HepG2 (cell line): ENCODE measurements around the gene SLC29A2. TPM values are rescaled to one million over a fixed set of nuclear protein-coding genes. Genes with fewer than 3 reads are reported as not detected.

ENCODE experiments used
- CBX1 ChIP-seq: IDR thresholded peaks from one replicate; pipeline ENCODE4 v1.6.1; 2016; ENCODE audit warnings: antibody characterized with exemption, low read depth
- CEBPB ChIP-seq: IDR thresholded peaks from 2 replicates; pipeline ENCODE4 v1.6.1; 2011; ENCODE audit warnings: low read depth, low read length, improper control_type of control experiment, borderline replicate concordance
- HOXA5 ChIP-seq: sonication (generic); formaldehyde crosslinking; IDR thresholded peaks from 2 replicates; pipeline ENCODE4 v1.4.0; 2020; ENCODE audit warnings: missing genetic modification reagents
- JUND ChIP-seq: sonication (generic); formaldehyde crosslinking; IDR thresholded peaks from 2 replicates; pipeline ENCODE4 v1.8.0; 2022; ENCODE audit warnings: mild to moderate bottlenecking, missing genetic modification reagents
- MZF1 ChIP-seq: sonication (generic); formaldehyde crosslinking; IDR thresholded peaks from 2 replicates; pipeline ENCODE4 v1.8.1; 2023; ENCODE audit warnings: mild to moderate bottlenecking, missing genetic modification reagents, borderline replicate concordance
- NFE2L2 ChIP-seq: fragments of 150-350 bp; IDR thresholded peaks from 2 replicates; pipeline ENCODE4 v1.6.1; 2014; ENCODE audit warnings: low read length
- NFYB ChIP-seq: sonication (generic); formaldehyde crosslinking; IDR thresholded peaks from 2 replicates; pipeline ENCODE4 v1.4.0; 2020; ENCODE audit warnings: missing genetic modification reagents
- SMAD1 ChIP-seq: sonication (generic); formaldehyde crosslinking; IDR thresholded peaks from 2 replicates; pipeline ENCODE4 v1.4.0; 2020; ENCODE audit warnings: missing genetic modification reagents, low read depth, mild to moderate bottlenecking, borderline replicate concordance
- TOE1 ChIP-seq: sonication (generic); formaldehyde crosslinking; IDR thresholded peaks from 2 replicates; pipeline ENCODE4 v1.4.0; 2020; ENCODE audit warnings: mild to moderate bottlenecking, missing genetic modification reagents
- ZNF607 ChIP-seq: sonication (generic); formaldehyde crosslinking; IDR thresholded peaks from 2 replicates; pipeline ENCODE4 v1.5.1; 2020; ENCODE audit warnings: missing genetic modification reagents, mild to moderate bottlenecking, borderline replicate concordance
- ZNF776 ChIP-seq: sonication (generic); formaldehyde crosslinking; IDR thresholded peaks from 2 replicates; pipeline ENCODE4 v1.4.0; 2020; ENCODE audit warnings: mild to moderate bottlenecking, missing genetic modification reagents
- ZNF782 ChIP-seq: sonication (generic); formaldehyde crosslinking; IDR thresholded peaks from 2 replicates; pipeline ENCODE4 v1.4.0; 2020; ENCODE audit warnings: missing genetic modification reagents, mild to moderate bottlenecking, borderline replicate concordance
- ZNF788 ChIP-seq: sonication (generic); formaldehyde crosslinking; IDR thresholded peaks from 2 replicates; pipeline ENCODE4 v1.5.0; 2020; ENCODE audit warnings: mild to moderate bottlenecking, missing genetic modification reagents, borderline replicate concordance
- ZNF883 ChIP-seq: sonication (generic); formaldehyde crosslinking; IDR thresholded peaks from 2 replicates; pipeline ENCODE4 v1.5.1; 2020; ENCODE audit warnings: mild to moderate bottlenecking, missing genetic modification reagents; ENCODE audit errors: not compliant biosample characterization
- polyA plus RNA-seq, 8 experiments: library from polyadenylated mRNA; depleted of rRNA in 3 of 8; stranded (reverse) in 7 of 8; unstranded in 1 of 8; fragments of >200 nt; fragmentation: Illumina TruSeq in 4 of 8; extraction: Trizol in 4 of 8; gene quantifications; 2 replicates each; pipeline versions ENCODE4 v1.2.1 to v1.2.3, GENCODE V29; 2011 to 2016; ENCODE audit warnings: low read depth in 4 of 8, missing spikeins in 1 of 8, mixed read lengths in 1 of 8; ENCODE audit not compliant: insufficient read depth in 1 of 8
- total RNA-seq, 5 experiments: library from RNA; depleted of rRNA; stranded (reverse); fragments of >200 nt; fragmentation: Illumina TruSeq; extraction: Trizol; gene quantifications; 2 replicates each; pipeline ENCODE4 v1.2.3, GENCODE V29; 2016; ENCODE audit warnings: low read depth in 1 of 5
- TF ChIP-seq, protein P1 (sequence below): sonication (generic); formaldehyde crosslinking; IDR thresholded peaks from 2 replicates; pipeline ENCODE4 v1.5.0; 2020; ENCODE audit warnings: mild to moderate bottlenecking, missing genetic modification reagents, borderline replicate concordance
- TF ChIP-seq, protein P2 (sequence below): sonication (generic); formaldehyde crosslinking; IDR thresholded peaks from 2 replicates; pipeline ENCODE4 v1.5.0; 2020; ENCODE audit warnings: mild to moderate bottlenecking, missing genetic modification reagents, borderline replicate concordance
- TF ChIP-seq, protein P3 (sequence below): sonication (generic); formaldehyde crosslinking; IDR thresholded peaks from 2 replicates; pipeline ENCODE4 v1.9.0; 2021; ENCODE audit warnings: missing genetic modification reagents, mild to moderate bottlenecking, borderline replicate concordance
- TF ChIP-seq, protein P4 (sequence below): sonication (generic); formaldehyde crosslinking; IDR thresholded peaks from 2 replicates; pipeline ENCODE4 v1.4.0; 2020; ENCODE audit warnings: missing genetic modification reagents, borderline replicate concordance

The SLC29A2 gene
- total and polyA plus RNA-seq, 2 of the 13 experiments (the other 11 are each of a cell fraction or from before 2014, with no cell fraction given): 0.63 to 0.66 TPM

DNA sequence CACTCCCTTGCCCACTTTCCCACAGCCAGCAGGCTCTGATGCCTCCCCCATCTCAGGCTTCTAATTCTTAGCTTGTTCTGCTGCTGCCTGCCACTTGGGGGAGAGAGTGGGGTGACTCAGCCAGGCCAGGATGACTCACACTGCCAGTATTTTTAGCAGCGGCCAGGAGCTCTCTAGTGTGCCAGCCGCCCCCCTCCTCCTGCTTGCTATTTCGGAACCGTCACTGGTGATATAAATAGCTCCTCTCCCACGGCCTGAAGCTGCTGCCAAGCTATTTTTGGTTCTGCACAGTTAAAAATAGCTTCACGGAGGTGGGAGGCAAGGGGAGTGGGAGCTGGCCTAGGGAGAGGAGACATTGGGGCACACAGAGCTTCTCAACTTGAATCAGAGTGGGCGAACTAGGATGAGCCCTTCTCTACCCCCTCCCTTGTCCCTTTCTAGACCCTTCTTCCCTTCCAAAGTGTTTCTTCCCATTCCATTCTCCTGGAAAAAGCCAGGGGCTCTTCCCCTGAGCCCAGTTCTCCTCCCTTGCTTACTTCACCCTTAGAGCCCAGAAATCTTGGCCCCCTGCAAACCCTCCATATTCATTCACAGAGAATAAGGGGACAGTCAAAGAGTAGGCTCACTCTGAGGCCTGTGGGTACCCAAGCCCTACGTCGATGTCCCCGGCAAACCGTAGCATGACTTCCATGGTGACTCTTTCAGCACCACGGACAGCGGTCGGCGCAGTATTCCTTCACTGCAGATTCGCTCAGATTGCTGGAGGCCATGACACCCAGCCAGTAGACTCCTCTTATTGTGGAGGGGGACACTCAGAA lies 46.8 kb upstream of the SLC29A2 start (continued):
- TF ChIP-seq, protein P1, sequence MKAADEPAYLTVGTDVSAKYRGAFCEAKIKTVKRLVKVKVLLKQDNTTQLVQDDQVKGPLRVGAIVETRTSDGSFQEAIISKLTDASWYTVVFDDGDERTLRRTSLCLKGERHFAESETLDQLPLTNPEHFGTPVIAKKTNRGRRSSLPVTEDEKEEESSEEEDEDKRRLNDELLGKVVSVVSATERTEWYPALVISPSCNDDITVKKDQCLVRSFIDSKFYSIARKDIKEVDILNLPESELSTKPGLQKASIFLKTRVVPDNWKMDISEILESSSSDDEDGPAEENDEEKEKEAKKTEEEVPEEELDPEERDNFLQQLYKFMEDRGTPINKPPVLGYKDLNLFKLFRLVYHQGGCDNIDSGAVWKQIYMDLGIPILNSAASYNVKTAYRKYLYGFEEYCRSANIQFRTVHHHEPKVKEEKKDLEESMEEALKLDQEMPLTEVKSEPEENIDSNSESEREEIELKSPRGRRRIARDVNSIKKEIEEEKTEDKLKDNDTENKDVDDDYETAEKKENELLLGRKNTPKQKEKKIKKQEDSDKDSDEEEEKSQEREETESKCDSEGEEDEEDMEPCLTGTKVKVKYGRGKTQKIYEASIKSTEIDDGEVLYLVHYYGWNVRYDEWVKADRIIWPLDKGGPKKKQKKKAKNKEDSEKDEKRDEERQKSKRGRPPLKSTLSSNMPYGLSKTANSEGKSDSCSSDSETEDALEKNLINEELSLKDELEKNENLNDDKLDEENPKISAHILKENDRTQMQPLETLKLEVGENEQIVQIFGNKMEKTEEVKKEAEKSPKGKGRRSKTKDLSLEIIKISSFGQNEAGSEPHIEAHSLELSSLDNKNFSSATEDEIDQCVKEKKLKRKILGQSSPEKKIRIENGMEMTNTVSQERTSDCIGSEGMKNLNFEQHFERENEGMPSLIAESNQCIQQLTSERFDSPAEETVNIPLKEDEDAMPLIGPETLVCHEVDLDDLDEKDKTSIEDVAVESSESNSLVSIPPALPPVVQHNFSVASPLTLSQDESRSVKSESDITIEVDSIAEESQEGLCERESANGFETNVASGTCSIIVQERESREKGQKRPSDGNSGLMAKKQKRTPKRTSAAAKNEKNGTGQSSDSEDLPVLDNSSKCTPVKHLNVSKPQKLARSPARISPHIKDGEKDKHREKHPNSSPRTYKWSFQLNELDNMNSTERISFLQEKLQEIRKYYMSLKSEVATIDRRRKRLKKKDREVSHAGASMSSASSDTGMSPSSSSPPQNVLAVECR (CRISPR knock-in tag): peak; percentile 60; the same call in 1 of the 2 replicates
- TF ChIP-seq, protein P2, sequence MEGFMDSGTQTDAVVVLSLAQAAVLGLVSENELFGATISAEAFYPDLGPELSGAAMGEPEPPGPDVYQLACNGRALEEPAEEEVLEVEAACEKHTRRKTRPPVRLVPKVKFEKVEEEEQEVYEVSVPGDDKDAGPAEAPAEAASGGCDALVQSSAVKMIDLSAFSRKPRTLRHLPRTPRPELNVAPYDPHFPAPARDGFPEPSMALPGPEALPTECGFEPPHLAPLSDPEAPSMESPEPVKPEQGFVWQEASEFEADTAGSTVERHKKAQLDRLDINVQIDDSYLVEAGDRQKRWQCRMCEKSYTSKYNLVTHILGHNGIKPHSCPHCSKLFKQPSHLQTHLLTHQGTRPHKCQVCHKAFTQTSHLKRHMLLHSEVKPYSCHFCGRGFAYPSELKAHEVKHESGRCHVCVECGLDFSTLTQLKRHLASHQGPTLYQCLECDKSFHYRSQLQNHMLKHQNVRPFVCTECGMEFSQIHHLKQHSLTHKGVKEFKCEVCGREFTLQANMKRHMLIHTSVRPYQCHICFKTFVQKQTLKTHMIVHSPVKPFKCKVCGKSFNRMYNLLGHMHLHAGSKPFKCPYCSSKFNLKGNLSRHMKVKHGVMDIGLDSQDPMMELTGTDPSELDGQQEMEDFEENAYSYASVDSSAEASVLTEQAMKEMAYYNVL: no peak
- TF ChIP-seq MZF1 (no peak), ZNF776 (no peak), CBX1 (no peak), ZNF788 (CRISPR knock-in tag) (0 out of 2 replicates have a peak, but pooled peaks have one; percentile 29), NFE2L2 (no peak), CEBPB (no peak), ZNF782 (CRISPR knock-in tag) (no peak), ZNF607 (CRISPR knock-in tag) (peak; percentile 76; the same call in 1 of the 2 replicates), JUND (CRISPR knock-in tag) (peak; percentile 33; the same call in 1 of the 2 replicates), ZNF883 (CRISPR knock-in tag) (peak; percentile 87), SMAD1 (CRISPR knock-in tag) (no peak), NFYB (CRISPR knock-in tag) (0 out of 2 replicates have a peak, but pooled peaks have one; percentile 11), TOE1 (CRISPR knock-in tag) (no peak), HOXA5 (CRISPR knock-in tag) (peak; percentile 97)
- TF ChIP-seq, protein P3, sequence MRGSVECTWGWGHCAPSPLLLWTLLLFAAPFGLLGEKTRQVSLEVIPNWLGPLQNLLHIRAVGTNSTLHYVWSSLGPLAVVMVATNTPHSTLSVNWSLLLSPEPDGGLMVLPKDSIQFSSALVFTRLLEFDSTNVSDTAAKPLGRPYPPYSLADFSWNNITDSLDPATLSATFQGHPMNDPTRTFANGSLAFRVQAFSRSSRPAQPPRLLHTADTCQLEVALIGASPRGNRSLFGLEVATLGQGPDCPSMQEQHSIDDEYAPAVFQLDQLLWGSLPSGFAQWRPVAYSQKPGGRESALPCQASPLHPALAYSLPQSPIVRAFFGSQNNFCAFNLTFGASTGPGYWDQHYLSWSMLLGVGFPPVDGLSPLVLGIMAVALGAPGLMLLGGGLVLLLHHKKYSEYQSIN (CRISPR knock-in tag): peak; percentile 89; the same call in 1 of the 2 replicates
- TF ChIP-seq, protein P4, sequence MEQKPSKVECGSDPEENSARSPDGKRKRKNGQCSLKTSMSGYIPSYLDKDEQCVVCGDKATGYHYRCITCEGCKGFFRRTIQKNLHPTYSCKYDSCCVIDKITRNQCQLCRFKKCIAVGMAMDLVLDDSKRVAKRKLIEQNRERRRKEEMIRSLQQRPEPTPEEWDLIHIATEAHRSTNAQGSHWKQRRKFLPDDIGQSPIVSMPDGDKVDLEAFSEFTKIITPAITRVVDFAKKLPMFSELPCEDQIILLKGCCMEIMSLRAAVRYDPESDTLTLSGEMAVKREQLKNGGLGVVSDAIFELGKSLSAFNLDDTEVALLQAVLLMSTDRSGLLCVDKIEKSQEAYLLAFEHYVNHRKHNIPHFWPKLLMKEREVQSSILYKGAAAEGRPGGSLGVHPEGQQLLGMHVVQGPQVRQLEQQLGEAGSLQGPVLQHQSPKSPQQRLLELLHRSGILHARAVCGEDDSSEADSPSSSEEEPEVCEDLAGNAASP (CRISPR knock-in tag): peak; percentile 80
